Astrocyte (in vitro differentiated cells and primary cell): ENCODE data around the gene ELMO1. TPM values are rescaled to one million over a fixed set of nuclear protein-coding genes. Genes with fewer than 3 reads are reported as not detected.
A peak's percentile ranks its signal among the peaks of the same experiment; 100 is the strongest.

Source experiments
- DNase-seq: peaks from one replicate; pipeline ENCODE4 v3.0.0-alpha.2; 2010; ENCODE audit warnings: low read depth
- FAIRE-seq: peaks from 2 replicates; lab custom pipeline; 2011; peaks lifted over from hg19 to GRCh38; lab: Jason Lieb, UNC
- H2AFZ ChIP-seq: 2 replicates; pipeline ENCODE4 v1.6.0; 2012; ENCODE audit warnings: low read depth, low read length, inconsistent platforms
- H3K27ac ChIP-seq: 2 replicates; pipeline ENCODE4 v1.5.1; 2011; ENCODE audit warnings: low read depth, low read length, inconsistent platforms
- H3K27me3 ChIP-seq: 2 replicates; pipeline ENCODE4 v1.6.0; 2011; ENCODE audit warnings: low read length, inconsistent platforms; ENCODE audit not compliant: insufficient read depth
- H3K36me3 ChIP-seq: 2 replicates; pipeline ENCODE4 v1.5.1; 2011; ENCODE audit warnings: low read length, inconsistent platforms; ENCODE audit not compliant: insufficient read depth
- H3K4me1 ChIP-seq: 2 replicates; pipeline ENCODE4 v1.5.1; 2011; ENCODE audit warnings: low read length, inconsistent platforms; ENCODE audit not compliant: insufficient read depth
- H3K4me2 ChIP-seq: 2 replicates; pipeline ENCODE4 v1.6.0; 2012; ENCODE audit warnings: low read length, inconsistent platforms
- H3K4me3 ChIP-seq: 2 replicates; pipeline ENCODE4 v1.5.1; 2011; ENCODE audit warnings: low read depth, mild to moderate bottlenecking, low read length, inconsistent platforms; ENCODE audit not compliant: insufficient read depth
- H3K79me2 ChIP-seq: 2 replicates; pipeline ENCODE4 v1.6.0; 2012; ENCODE audit warnings: mild to moderate bottlenecking, low read length, inconsistent platforms; ENCODE audit not compliant: insufficient read depth
- H3K9ac ChIP-seq: 2 replicates; pipeline ENCODE4 v1.6.0; 2012; ENCODE audit warnings: mild to moderate bottlenecking, low read length, inconsistent platforms
- H3K9me3 ChIP-seq: 2 replicates; pipeline ENCODE4 v1.5.1; 2012; ENCODE audit warnings: low read depth, mild to moderate bottlenecking, low read length, inconsistent platforms; ENCODE audit not compliant: insufficient read depth
- H4K20me1 ChIP-seq: 2 replicates; pipeline ENCODE4 v1.6.0; 2012; ENCODE audit warnings: low read length, inconsistent platforms; ENCODE audit not compliant: insufficient read depth
- H3K27ac Mint-ChIP-seq: one replicate; pipeline ENCODE4 v1.8.0; 2021; ENCODE audit warnings: mild to moderate bottlenecking, mixed read lengths; ENCODE audit not compliant: unreplicated experiment
- H3K27me3 Mint-ChIP-seq: one replicate; pipeline ENCODE4 v1.8.0; 2021; ENCODE audit warnings: low read depth, mixed read lengths; ENCODE audit not compliant: unreplicated experiment
- H3K36me3 Mint-ChIP-seq: one replicate; pipeline ENCODE4 v1.8.0; 2021; ENCODE audit warnings: low read depth, mixed read lengths; ENCODE audit not compliant: unreplicated experiment
- H3K4me1 Mint-ChIP-seq: one replicate; pipeline ENCODE4 v1.8.0; 2021; ENCODE audit warnings: low read depth, mixed read lengths; ENCODE audit not compliant: unreplicated experiment
- H3K4me3 Mint-ChIP-seq: one replicate; pipeline ENCODE4 v1.8.0; 2021; ENCODE audit warnings: mild to moderate bottlenecking, moderate library complexity, mixed read lengths; ENCODE audit not compliant: unreplicated experiment
- H3K9me3 Mint-ChIP-seq: one replicate; pipeline ENCODE4 v1.8.0; 2021; ENCODE audit warnings: mild to moderate bottlenecking, mixed read lengths; ENCODE audit not compliant: unreplicated experiment
- EZH2 ChIP-seq: IDR thresholded peaks from 2 replicates; pipeline ENCODE4 v1.6.1; 2012; ENCODE audit warnings: mild to moderate bottlenecking, low read length, inconsistent platforms; ENCODE audit not compliant: insufficient read depth
- total RNA-seq: library from RNA; stranded (reverse); gene quantifications from 2 replicates; pipeline ENCODE4 v1.2.1, GENCODE V29; 2021
- TF ChIP-seq, protein P1 (sequence below): IDR thresholded peaks from 2 replicates; pipeline ENCODE4 v1.5.1; 2011; ENCODE audit warnings: low read depth, mild to moderate bottlenecking, inconsistent platforms, low read length, moderate library complexity; ENCODE audit not compliant: insufficient read depth

The ELMO1 gene
- total RNA-seq, 1 donor from 2014 or later, result 20.4 TPM

DNA sequence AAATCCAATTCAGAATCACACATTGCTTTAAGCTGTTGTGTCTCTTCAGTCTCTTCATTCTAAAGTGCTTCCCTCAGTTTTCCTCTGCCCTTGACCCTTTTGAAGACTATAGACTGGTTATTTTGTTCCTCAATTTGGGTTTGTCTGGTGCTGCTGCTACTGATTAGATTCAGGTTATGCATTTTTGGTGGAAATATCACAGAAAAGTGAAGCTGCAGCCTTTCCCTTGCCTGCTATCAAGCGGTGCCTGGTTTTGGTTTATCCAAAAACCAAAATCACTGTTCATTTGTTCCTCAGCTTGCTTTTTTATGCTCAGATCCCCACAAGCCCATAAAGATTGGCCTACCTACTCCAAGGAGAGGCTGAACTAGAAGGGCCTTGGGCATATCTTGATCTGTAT lies 55.2 kb downstream of the ELMO1 start:
- Histone ChIP-seq H3K4me3 (no peak overlapping the region), H3K36me3 (no peaks in the 10 kb centered on the region), H3K9ac (no peak overlapping the region), H2AFZ (no peak overlapping the region), H3K9me3 (peaks cover 2% of the 10 kb centered on the region), H3K79me2 (no peaks in the 10 kb centered on the region), H3K4me1 (no peaks in the 10 kb centered on the region), H3K4me2 (no peak overlapping the region), H4K20me1 (no peaks in the 10 kb centered on the region), H3K27ac (no peak overlapping the region), H3K27me3 (no peaks in the 10 kb centered on the region)
- Mint-ChIP-seq H3K9me3 (no peaks in the 10 kb centered on the region), H3K27ac (no peak overlapping the region), H3K4me1 (peaks cover 5% of the 10 kb centered on the region), H3K4me3 (no peak overlapping the region), H3K36me3 (no peaks in the 10 kb centered on the region), H3K27me3 (no peaks in the 10 kb centered on the region)
- FAIRE-seq (no peak), DNase-seq (no peak)
- TF ChIP-seq EZH2, result no peak

GRCh38 chr7:37392673-37393017 lies 56.0 kb downstream of the ELMO1 start:
- Histone ChIP-seq H3K4me3 (no peak overlapping the region), H4K20me1 (no peaks in the 10 kb centered on the region), H3K79me2 (no peaks in the 10 kb centered on the region), H3K27me3 (no peaks in the 10 kb centered on the region), H3K36me3 (no peaks in the 10 kb centered on the region), H3K4me2 (no peak overlapping the region), H3K9ac (no peak overlapping the region), H3K4me1 (no peaks in the 10 kb centered on the region), H3K27ac (no peak overlapping the region), H2AFZ (no peak overlapping the region), H3K9me3 (peaks cover 2% of the 10 kb centered on the region)
- H3K27me3 Mint-ChIP-seq, result no peaks in the 10 kb centered on the region
- H3K36me3 Mint-ChIP-seq, result no peaks in the 10 kb centered on the region
- peak overlapping the region; percentile 19 for H3K27ac Mint-ChIP-seq
- H3K4me1 Mint-ChIP-seq, result peaks cover 5% of the 10 kb centered on the region
- H3K4me3 Mint-ChIP-seq, result no peak overlapping the region
- TF ChIP-seq, protein P1, sequence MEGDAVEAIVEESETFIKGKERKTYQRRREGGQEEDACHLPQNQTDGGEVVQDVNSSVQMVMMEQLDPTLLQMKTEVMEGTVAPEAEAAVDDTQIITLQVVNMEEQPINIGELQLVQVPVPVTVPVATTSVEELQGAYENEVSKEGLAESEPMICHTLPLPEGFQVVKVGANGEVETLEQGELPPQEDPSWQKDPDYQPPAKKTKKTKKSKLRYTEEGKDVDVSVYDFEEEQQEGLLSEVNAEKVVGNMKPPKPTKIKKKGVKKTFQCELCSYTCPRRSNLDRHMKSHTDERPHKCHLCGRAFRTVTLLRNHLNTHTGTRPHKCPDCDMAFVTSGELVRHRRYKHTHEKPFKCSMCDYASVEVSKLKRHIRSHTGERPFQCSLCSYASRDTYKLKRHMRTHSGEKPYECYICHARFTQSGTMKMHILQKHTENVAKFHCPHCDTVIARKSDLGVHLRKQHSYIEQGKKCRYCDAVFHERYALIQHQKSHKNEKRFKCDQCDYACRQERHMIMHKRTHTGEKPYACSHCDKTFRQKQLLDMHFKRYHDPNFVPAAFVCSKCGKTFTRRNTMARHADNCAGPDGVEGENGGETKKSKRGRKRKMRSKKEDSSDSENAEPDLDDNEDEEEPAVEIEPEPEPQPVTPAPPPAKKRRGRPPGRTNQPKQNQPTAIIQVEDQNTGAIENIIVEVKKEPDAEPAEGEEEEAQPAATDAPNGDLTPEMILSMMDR, result no peak
- TF ChIP-seq EZH2, result no peak
- FAIRE-seq (no peak), DNase-seq (no peak)
- no peaks in the 10 kb centered on the region for H3K9me3 Mint-ChIP-seq

- Histone ChIP-seq H3K27me3 (no peaks in the 10 kb centered on the region), H3K4me3 (no peak overlapping the region), H3K9me3 (peaks cover 2% of the 10 kb centered on the region), H3K9ac (no peak overlapping the region), H3K79me2 (no peaks in the 10 kb centered on the region), H3K27ac (no peak overlapping the region), H2AFZ (no peak overlapping the region), H3K4me1 (no peaks in the 10 kb centered on the region), H4K20me1 (no peaks in the 10 kb centered on the region), H3K4me2 (no peak overlapping the region), H3K36me3 (no peaks in the 10 kb centered on the region)
- Mint-ChIP-seq H3K36me3 (no peaks in the 10 kb centered on the region), H3K9me3 (no peaks in the 10 kb centered on the region), H3K4me1 (peaks cover 5% of the 10 kb centered on the region), H3K27me3 (no peaks in the 10 kb centered on the region), H3K4me3 (no peak overlapping the region), H3K27ac (no peak overlapping the region)
- TF ChIP-seq, protein P1, result no peak
- TF ChIP-seq EZH2, result no peak
- FAIRE-seq, result no peak
- DNase-seq, result no peak
These were observed 56.6 kb downstream of the ELMO1 start for GRCh38 chr7:37391791-37392672.
